GM23338 (cell line): ENCODE measurements around the gene AMBP.

Experiments
- CREB1 ChIP-seq: fragments of 250-450 bp; sonication (Bioruptor Pico); IDR thresholded peaks from 2 replicates; pipeline ENCODE4 v1.5.0; 2020; ENCODE audit warnings: low read depth, mild to moderate bottlenecking, moderate library complexity
- CTCF ChIP-seq, 2 experiments: fragments of 200-600 bp in 1 of 2; sonication (generic) in 1 of 2; conservative IDR thresholded peaks; 2 replicates each; pipeline versions ENCODE4 v1.5.1 to v1.6.1; 2016 to 2017; ENCODE audit warnings: antibody characterized with exemption in 2 of 2, low read depth in 2 of 2, mild to moderate bottlenecking in 2 of 2, moderate library complexity in 1 of 2
- EZH2 ChIP-seq: fragments of 200-600 bp; sonication (generic); IDR thresholded peaks from one replicate; pipeline ENCODE4 v1.8.0; 2017; ENCODE audit warnings: antibody characterized with exemption, mild to moderate bottlenecking, low read depth; ENCODE audit not compliant: unreplicated experiment
- EZH2phosphoT487 ChIP-seq: fragments of 200-600 bp; sonication (generic); IDR thresholded peaks from one replicate; pipeline ENCODE4 v1.8.1; 2018; ENCODE audit warnings: antibody characterized with exemption; ENCODE audit not compliant: unreplicated experiment
- POLR2AphosphoS5 ChIP-seq: IDR thresholded peaks from 2 replicates; pipeline ENCODE4 v1.6.1; 2016; ENCODE audit warnings: antibody characterized with exemption, low read depth
- REST ChIP-seq: IDR thresholded peaks from one replicate; pipeline ENCODE4 v1.6.1; 2018; ENCODE audit warnings: antibody characterized with exemption; ENCODE audit not compliant: unreplicated experiment

- TF ChIP-seq CTCF (conservative IDR thresholded peaks at IDR 0.05; ENCODE audit: low read depth in 2 of 2) (no peak), POLR2AphosphoS5 (no peak), CREB1 (CRISPR knock-in tag) (no peak), EZH2phosphoT487 (no peak), REST (no peak), EZH2 (no peak)
These were observed 19.4 kb downstream of the AMBP start for GRCh38 chr9:114058688-114059046.
